AG10803 (cell line): ENCODE results near the gene OPTC.

Source experiments
- DNase-seq: peaks from one replicate; pipeline ENCODE4 v3.0.0; 2010; ENCODE audit warnings: low read depth
- H3K4me3 ChIP-seq: 2 replicates; pipeline ENCODE4 v1.5.1; 2011; ENCODE audit warnings: mild to moderate bottlenecking, low read length, control low read depth
- TF ChIP-seq, protein P1 (sequence below): conservative IDR thresholded peaks from 2 replicates; pipeline ENCODE4 v1.5.1; 2011; ENCODE audit warnings: mild to moderate bottlenecking, low read length, control low read depth, inconsistent platforms

OPTC gene

GRCh38 chr1:203500279-203500678, 6.3 kb downstream of the OPTC start:
- DNase-seq: no peak
- TF ChIP-seq, protein P1, sequence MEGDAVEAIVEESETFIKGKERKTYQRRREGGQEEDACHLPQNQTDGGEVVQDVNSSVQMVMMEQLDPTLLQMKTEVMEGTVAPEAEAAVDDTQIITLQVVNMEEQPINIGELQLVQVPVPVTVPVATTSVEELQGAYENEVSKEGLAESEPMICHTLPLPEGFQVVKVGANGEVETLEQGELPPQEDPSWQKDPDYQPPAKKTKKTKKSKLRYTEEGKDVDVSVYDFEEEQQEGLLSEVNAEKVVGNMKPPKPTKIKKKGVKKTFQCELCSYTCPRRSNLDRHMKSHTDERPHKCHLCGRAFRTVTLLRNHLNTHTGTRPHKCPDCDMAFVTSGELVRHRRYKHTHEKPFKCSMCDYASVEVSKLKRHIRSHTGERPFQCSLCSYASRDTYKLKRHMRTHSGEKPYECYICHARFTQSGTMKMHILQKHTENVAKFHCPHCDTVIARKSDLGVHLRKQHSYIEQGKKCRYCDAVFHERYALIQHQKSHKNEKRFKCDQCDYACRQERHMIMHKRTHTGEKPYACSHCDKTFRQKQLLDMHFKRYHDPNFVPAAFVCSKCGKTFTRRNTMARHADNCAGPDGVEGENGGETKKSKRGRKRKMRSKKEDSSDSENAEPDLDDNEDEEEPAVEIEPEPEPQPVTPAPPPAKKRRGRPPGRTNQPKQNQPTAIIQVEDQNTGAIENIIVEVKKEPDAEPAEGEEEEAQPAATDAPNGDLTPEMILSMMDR: no peak
- no peak overlapping the region for H3K4me3 ChIP-seq

GRCh38 chr1:203503836-203504235, 9.9 kb downstream of the OPTC start:
- DNase-seq: no peak
- no peak overlapping the region for H3K4me3 ChIP-seq
- TF ChIP-seq, protein P1: no peak

DNA sequence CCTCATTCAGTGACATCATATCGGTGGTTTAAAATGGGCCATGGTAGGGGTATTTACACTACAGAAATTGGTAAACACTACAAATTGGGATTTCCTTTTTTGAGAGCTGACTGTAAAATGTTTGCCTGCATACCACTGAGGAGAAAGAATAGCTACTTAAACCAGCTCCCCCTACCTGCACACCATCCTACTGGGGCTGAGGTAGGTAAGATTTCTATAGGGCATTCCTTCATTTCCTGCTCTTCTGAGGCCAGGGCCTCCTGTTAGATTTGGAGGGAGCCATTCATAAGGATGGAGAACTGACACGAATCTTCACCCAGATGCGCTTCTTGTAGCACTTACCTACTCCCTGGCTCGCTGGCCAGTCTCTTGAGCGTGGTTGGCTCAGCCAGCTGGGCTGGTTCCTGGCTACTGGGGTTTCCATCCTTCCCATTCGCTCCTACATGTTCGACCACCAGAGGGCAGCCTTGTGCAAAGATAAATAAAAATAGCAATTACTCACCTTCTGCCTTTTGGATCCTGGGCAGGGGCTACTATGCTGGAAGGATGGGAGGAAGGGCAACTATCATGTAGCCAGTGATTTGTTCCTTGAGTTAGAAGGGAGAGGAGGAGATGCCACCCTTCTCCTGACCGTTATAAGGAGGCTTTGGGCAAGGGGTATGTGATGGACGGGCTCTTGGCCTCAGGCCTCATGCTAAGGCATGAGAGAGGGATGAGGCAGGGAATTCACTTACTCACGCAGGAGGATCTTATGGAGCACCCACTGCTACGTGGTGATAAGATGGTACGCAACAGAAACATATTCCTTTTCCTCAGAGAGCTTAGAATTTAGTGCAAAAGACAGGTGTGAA, 10.7 kb downstream of the OPTC start:
- no peak overlapping the region for H3K4me3 ChIP-seq
- DNase-seq: peak; percentile 70
- TF ChIP-seq, protein P1: peak; percentile 79

DNA sequence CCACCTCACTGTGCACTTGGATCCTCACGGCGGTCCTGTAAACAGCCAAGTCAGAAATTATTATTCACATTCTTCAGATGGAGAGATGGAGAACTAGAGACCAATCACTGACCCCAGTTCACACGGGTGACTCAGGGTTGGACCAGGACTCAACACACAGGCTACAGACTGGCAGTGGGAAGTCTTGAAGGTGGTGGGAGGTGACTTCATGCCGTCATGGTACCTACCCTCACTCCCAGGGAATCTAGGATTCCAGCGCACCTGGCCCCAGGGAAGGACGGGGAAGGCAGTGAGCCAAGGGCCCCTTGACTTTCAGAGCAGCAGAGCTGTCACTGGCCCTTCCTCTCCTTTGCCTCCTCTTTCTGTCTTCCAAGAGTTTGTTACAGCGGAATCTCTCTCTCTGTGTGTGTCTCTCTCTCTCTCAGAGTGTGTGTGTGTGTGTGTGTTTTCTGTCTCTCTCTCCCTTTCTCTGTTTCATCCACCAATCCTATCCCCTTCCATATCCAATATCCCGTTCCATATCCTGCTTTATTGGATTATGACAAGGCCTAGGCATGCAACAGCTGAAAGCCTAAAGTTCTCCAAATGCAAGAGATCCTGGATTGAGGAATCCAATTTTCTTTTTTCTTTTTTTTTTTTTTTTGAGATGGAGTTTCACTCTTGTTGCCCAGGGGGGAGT, 11.7 kb downstream of the OPTC start:
- no peak overlapping the region for H3K4me3 ChIP-seq
- TF ChIP-seq, protein P1: no peak
- DNase-seq: no peak

GRCh38 chr1:203506858-203507626, 13.1 kb downstream of the OPTC start:
- H3K4me3 ChIP-seq: no peak overlapping the region
- TF ChIP-seq, protein P1: no peak
- DNase-seq: peak; percentile 40

GRCh38 chr1:203507759-203508158, 13.8 kb downstream of the OPTC start:
- TF ChIP-seq, protein P1: no peak
- no peak overlapping the region for H3K4me3 ChIP-seq
- no peak for DNase-seq
